Neural progenitor cell (in vitro differentiated cells): ENCODE results near the gene NPR3.

Source experiments
- EZH2 ChIP-seq: fragments of 200-600 bp; sonication (generic); IDR thresholded peaks from 2 replicates; pipeline ENCODE4 v1.6.1; 2017; ENCODE audit warnings: antibody characterized with exemption, mild to moderate bottlenecking, moderate library complexity
- EZH2phosphoT487 ChIP-seq: fragments of 200-600 bp; sonication (generic); IDR thresholded peaks from 2 replicates; pipeline ENCODE4 v1.6.1; 2017; ENCODE audit warnings: antibody characterized with exemption
- TF ChIP-seq, protein P1 (sequence below): fragments of 200-600 bp; sonication (generic); IDR thresholded peaks from 2 replicates; pipeline ENCODE4 v1.5.1; 2017; ENCODE audit warnings: antibody characterized with exemption, mild to moderate bottlenecking

DNA sequence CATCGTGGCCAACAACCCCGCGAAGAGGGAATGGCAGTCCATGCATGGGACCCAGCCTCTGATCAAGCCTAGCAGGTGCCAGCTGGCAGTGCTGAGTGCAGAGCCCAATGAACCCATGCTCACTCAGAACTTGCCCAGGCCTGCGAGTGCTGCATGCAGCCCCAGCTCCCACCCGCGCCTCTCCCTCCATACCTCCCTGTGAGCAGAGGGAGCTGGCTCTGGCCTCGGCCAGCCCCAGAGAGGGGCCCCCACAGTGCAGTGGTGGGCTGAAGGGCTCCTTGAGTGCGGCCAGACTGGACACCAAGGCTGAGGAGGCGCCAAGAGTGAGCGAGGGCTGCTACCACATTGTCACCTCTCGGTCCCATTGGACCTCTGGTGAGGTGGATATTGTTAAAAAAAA lies 32.6 kb upstream of the NPR3 start:
- TF ChIP-seq, protein P1, sequence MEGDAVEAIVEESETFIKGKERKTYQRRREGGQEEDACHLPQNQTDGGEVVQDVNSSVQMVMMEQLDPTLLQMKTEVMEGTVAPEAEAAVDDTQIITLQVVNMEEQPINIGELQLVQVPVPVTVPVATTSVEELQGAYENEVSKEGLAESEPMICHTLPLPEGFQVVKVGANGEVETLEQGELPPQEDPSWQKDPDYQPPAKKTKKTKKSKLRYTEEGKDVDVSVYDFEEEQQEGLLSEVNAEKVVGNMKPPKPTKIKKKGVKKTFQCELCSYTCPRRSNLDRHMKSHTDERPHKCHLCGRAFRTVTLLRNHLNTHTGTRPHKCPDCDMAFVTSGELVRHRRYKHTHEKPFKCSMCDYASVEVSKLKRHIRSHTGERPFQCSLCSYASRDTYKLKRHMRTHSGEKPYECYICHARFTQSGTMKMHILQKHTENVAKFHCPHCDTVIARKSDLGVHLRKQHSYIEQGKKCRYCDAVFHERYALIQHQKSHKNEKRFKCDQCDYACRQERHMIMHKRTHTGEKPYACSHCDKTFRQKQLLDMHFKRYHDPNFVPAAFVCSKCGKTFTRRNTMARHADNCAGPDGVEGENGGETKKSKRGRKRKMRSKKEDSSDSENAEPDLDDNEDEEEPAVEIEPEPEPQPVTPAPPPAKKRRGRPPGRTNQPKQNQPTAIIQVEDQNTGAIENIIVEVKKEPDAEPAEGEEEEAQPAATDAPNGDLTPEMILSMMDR: no peak
- TF ChIP-seq EZH2 (no peak), EZH2phosphoT487 (no peak)
